Measurements from ENCODE around the gene SSH3. TPM values are rescaled to one million over a fixed set of nuclear protein-coding genes. Genes with fewer than 3 reads are reported as not detected.

SSH3 gene
- total RNA-seq, 1 experiment from 2014 or later, result 10.9 TPM

DNA sequence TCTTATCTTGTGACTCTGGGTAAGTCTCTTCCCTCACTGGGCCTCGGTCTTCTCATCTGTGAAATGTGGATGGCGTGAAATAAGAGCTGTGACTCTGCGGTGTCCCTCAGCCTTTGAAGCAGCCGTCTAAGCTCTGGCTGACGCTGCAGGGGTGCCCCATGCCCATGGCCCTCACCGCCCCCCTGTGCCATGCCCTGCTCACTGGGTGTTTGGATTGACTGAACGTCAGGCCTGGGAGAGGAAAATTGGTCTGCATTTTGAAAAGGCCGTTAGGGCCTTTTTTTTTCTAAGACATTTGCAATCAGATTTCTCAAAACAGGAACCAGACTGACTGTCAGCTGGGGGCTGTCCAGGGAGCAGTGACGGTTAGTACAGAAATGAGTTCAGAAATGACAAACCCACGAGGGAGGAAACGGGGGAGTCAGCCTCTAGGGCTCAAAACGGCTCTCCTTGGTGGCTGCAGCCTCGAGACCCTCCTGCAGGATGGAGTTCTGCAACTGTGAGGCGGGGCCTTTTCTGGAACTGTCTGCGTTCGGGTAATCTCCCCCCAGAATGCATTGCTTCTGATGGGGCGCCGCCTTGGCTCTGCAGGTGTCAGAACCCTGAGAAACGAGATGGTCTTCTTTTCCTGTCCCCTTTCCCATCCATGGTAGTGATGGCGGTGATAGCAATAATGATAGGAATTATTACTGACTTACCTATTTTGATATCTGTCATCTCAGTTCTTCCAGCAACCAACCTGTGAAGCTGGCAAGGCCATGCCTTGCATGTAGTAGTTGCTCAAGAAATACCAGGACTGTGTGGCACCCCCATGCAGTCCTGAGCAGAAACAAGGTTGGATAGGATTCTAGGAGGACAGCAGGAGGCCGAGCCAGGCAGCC lies 35.0 kb upstream of the SSH3 start:
- no peak for DNase-seq (ENCODE audit: low read depth)

GRCh38 chr11:67268962-67269268 lies 34.4 kb upstream of the SSH3 start:
- no peak for DNase-seq (ENCODE audit: low read depth)

DNA sequence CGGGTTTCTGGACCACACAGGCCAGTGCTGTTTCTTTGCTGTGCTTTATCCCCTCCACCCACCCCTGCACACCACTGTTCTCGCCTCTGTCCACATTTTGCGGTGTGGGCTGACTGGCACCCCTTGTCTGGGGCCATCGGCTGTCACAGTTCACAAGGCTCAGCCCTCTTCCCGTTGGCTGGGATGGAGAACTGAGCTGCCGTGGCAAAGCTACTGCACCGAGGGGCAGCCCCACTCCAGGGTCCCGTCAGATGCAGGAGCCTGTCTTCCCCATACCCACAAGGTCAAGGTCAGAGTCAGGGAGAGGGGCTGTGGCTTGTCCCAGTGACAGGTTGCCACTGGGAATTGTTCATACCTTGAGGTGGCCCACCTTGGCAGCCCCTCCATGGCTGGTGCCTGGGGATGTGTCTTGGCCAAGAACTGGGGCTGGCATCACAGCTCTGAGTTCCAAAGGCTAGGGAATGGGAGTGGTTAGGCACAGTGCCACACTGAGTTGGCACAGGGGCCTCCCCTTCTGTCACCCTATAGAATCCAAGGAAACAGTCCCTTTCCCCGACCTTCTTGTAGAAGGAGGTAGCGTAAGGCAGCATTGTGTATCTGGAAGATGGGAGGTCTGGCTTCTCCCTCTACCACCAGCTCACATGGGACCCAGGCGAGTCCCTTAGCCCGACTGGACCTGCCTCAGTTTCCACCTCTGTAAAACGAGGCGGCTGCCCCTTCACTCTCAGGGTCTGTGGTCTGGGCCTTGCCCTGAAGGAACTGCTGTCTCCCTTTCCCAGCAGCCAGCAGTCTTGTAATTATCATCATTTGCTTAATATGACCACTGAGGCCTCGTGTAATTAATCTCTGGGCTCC lies 33.7 kb upstream of the SSH3 start:
- no peak for DNase-seq (ENCODE audit: low read depth)

GRCh38 chr11:67270256-67271204 lies 32.8 kb upstream of the SSH3 start:
- no peak for DNase-seq (ENCODE audit: low read depth)

DNA sequence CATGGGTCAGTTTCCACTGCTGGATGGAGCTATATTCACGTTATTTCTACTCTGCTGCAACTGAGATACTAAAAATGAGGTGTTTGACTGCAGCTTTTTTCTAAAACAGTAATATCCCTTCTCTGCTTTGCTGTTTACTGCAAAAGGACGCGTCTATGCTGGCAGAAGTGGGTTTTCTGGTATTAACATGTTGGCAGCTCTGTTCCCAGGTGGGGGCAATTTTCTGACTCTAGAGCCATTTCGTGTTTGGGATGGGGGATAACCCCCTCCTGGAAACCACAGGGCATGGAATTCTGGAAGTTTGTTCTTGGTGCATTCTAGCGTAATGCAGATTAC lies 32.2 kb upstream of the SSH3 start:
- DNase-seq (ENCODE audit: low read depth), result no peak

GRCh38 chr11:67271541-67272284 lies 31.6 kb upstream of the SSH3 start:
- DNase-seq (ENCODE audit: low read depth), result no peak

GRCh38 chr11:67272327-67273259 lies 30.7 kb upstream of the SSH3 start:
- DNase-seq (ENCODE audit: low read depth), result no peak

GRCh38 chr11:67273260-67273990 lies 29.9 kb upstream of the SSH3 start:
- DNase-seq (ENCODE audit: low read depth), result no peak

DNA sequence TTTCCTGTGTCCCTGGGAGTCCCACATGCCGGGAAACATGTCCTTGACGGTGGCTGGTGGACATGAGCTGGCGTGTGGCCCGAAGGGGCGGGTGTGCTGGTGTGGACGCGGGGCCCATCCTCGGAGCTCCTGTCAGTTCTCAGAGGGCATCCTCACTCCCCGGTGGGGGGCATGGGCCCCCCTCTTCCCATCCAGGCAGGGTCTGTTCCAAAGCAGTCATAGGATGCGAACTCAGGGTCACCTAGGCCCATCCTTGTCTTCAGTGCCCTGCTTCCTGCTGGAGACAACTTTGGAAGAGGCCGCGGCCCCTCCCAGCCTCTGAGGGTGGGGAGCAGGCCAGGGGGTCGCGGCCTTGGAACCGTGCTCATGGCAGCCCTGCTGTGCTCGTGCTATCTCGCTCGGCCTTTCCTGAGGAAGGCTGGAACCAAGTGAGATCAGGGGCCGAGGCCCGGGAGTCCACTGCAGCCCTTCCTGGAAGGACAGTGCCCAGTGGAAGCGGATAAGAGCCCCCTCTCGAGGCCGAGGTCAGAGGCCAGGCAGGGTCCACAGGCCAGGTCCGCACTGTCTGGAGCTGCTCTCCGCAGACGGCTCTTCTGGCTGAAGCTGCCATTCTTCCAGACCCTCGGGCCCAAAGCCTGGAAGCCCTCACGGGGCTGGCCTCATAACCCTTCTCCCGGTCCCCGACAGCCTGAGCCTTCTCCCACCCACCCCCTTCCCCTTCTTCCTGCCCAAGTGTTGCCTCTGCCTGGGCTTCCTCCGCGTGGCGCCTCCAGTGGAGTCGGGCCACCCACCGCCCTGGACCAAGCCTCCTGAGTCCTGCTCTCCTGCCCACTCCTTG lies 28.3 kb upstream of the SSH3 start:
- DNase-seq (ENCODE audit: low read depth), result no peak

DNA sequence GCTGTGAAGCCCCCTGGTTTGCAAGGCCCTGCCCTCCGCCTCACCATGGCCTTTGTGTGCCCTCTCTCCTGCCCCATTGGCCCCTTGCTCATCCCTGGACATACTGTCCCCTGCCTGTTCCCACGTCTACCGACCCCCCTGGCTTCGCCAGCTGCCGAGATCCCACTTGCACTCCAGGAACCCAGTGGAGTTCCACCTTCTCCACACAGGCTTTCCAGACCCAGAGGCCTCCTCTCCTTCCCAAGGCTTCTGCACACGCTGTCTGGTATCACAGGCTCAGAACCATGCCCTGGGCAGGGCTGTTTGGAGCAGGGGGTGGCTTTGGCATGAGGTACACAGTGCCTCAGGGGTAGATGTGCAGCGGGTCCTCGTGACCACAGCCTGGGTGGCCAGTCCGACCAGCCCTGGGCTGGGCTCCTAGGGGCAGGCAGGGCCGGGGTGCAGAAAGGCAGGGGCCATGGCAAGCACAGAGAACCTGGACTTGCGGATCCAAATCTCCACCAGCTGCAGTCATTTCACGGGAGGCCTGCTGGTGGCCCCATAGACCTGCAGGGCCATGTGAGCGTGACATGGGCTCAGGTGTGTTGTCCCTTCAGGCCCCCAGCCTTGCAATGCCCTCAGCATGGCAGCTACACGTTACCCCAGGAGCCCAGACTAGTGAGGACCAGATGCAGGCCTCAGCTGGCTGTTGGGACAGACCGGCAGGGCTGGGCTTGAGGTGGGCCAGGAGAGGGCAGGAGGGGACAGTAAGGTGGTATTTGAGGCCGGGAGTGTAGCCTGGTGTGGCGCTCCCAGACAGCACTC lies 27.5 kb upstream of the SSH3 start:
- DNase-seq (ENCODE audit: low read depth), result no peak

DNA sequence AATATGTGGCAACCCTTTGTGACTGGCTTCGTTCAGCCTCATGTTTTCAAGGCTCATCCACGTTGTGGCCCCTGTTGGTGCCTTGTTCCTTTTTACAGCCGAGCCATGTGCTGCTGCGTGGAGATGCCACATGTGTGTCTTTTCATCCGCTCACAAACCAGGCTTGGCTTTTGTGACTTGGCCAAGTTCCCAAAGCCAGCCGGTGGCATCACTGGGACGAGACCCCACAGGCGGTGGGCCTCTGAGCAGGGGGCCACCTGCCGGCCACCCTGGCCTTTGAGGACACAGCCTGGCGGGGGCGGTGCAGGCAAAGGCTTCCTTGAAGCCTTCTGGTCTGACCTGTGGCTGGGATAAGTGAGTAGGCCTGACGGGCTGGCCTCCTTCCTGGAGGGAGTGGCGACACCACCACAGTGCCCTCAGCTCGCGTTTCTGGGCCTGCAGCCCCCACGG lies 26.5 kb upstream of the SSH3 start:
- peak; percentile 52 for DNase-seq (ENCODE audit: low read depth)

DNA sequence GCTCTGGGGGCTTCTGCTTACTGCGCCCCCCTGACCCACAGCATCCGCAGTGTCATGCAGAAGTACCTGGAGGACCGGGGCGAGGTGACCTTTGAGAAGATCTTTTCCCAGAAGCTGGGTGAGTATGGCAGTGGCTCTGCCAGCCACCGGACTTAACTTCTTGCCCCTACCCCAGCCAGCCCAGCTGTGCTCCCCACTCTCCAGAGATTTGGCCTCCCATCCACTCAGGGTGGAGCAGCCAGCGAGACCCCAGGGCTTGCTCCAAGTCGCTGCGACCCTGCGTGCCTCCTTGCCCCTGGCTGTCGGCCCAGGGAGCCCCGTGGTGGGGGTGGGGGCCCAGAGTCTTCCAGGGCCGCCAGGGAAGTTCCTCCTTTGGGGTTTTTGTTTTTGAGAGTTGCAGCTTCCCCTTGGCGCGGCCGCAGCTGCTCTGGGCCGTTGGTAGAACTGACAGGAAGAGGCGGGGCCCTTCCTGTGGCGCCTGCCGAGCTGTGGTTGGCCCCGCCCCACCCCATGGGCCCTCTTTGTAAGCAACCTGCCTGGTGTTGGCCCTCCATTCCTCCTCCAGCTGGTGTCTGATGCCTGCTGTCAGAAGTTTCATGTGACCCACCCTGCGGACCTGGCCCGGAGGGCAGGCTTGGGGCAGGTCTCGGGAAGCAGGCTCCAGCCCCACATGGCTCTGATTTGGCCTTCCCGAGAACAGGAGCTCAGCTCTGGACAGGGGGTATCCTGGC lies 25.9 kb upstream of the SSH3 start:
- peak; percentile 79 for DNase-seq (ENCODE audit: low read depth)

GRCh38 chr11:67278135-67278938 lies 25.0 kb upstream of the SSH3 start:
- DNase-seq (ENCODE audit: low read depth), result no peak

DNA sequence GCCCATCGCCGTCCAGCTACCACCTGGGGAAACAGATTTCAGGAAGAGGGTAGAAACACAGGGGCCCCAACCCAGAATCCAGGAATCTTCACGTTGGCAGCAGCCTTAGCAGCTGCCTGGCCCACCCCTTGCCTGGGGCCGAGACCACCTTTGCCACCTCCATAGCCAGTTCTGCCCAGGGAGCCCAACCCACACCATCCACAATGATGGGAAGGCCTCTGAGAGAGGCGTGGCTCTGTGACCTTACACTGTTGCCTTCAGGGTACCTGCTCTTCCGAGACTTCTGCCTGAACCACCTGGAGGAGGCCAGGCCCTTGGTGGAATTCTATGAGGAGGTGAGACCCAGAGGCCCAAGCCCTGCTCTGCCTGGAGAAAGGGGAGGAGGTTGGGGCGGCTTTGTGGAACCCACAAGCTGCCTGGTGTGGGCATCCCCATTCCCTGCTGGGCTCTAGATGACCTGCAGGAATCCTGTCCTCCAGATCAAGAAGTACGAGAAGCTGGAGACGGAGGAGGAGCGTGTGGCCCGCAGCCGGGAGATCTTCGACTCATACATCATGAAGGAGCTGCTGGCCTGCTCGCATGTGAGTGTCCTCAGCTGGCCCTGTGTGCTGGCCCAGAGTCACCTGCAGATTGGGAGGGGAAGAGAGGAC lies 24.3 kb upstream of the SSH3 start:
- no peak for DNase-seq (ENCODE audit: low read depth)

DNA sequence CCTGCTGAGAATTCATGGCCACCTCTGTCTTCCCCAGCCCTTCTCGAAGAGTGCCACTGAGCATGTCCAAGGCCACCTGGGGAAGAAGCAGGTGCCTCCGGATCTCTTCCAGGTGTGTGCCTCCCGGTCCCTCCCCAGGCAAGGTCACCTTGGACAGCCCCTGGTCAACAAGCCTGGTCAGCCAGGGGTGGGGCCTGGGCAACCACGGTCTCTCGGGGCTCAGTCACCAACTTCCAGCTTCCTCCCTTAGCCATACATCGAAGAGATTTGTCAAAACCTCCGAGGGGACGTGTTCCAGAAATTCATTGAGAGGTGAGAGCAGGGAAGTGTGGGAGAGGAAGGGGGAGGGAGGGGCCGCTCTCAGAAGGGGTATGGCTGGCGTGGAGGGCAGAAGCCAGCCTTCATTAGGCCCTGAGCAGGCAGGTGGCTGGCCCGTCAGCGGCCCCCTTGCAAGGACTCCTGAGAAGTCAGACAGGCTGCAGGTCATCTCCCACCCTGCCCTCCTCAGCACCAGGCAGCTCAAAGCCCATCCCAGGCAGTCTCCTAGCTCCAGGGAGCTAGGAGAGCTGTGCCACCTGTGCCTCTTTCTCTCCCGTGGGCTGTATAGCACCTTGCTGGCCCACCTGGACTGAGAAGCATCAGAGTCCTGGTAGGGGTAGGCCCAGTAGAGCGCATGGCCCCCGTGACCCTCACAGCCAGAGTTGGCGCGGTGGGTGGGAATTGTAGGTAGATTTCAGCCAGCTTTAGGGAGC lies 23.6 kb upstream of the SSH3 start:
- DNase-seq (ENCODE audit: low read depth), result no peak

All from RPMI7951 (cell line).